ENCODE data around the gene GPR151. TPM values are rescaled to one million over a fixed set of nuclear protein-coding genes. Genes with fewer than 3 reads are reported as not detected.
A peak's percentile ranks its signal among the peaks of the same experiment; 100 is the strongest.

GPR151 gene
- total RNA-seq, 1 donor from 2014 or later = not detected

- no peak for TF ChIP-seq CTCF (IDR thresholded peaks at IDR 0.05; ENCODE audit: unreplicated experiment)
- Mint-ChIP-seq H3K4me1 (ENCODE audit: unreplicated experiment) (no peaks in the 10 kb centered on the region), H3K27ac (ENCODE audit: unreplicated experiment) (no peak overlapping the region), H3K9me3 (ENCODE audit: unreplicated experiment) (peaks cover 4% of the 10 kb centered on the region), H3K27me3 (ENCODE audit: unreplicated experiment) (peaks cover 1% of the 10 kb centered on the region), H3K36me3 (ENCODE audit: low read depth, unreplicated experiment) (no peaks in the 10 kb centered on the region), H3K4me3 (ENCODE audit: unreplicated experiment) (no peak overlapping the region)
- DNase-seq (ENCODE audit: low spot score) = no peak
Observed at GRCh38 chr5:146553446-146553845, 37.5 kb upstream of the GPR151 start.

GRCh38 chr5:146549615-146550014 is 33.6 kb upstream of the GPR151 start:
- no peak for DNase-seq (ENCODE audit: low spot score)
- Mint-ChIP-seq H3K27ac (ENCODE audit: unreplicated experiment) (no peak overlapping the region), H3K9me3 (ENCODE audit: unreplicated experiment) (no peaks in the 10 kb centered on the region), H3K36me3 (ENCODE audit: low read depth, unreplicated experiment) (no peaks in the 10 kb centered on the region), H3K4me3 (ENCODE audit: unreplicated experiment) (no peak overlapping the region), H3K27me3 (ENCODE audit: unreplicated experiment) (no peaks in the 10 kb centered on the region), H3K4me1 (ENCODE audit: unreplicated experiment) (no peaks in the 10 kb centered on the region)
- TF ChIP-seq CTCF (IDR thresholded peaks at IDR 0.05; ENCODE audit: unreplicated experiment) = no peak

DNA sequence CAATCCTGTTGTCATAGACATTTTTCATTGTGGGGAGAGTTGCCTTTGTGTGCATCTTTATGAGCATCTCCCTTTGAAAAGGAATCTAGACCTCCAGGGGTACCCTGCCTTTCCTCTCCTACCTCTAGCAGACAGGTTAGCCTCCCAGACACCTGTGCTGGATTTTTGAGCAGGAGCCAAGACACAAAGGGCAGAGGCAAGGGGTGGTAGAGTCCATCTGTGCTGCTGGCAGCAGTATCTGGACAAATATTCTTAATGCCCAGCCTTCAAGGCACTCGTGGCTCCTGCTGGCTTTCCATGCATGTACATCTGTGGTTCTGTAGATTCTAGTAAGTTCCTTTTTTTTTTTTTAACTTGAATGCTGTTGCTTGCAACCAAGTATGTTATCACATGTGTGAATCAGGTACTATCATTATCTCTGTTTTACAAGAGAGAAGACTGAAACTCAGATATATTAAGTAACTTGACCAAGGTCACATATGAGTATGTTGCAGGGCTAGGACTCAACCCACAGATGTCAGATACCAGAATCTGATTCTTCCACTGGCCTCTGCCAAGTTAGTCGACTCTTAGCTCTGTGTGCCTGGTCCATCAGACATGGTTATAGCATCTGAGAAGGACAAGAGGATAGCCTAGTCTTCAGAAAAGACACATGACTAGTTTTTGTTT is 32.9 kb upstream of the GPR151 start:
- no peaks in the 10 kb centered on the region for H3K4me1 Mint-ChIP-seq (ENCODE audit: unreplicated experiment)

GRCh38 chr5:146544232-146544631 is 28.2 kb upstream of the GPR151 start:
- DNase-seq (ENCODE audit: low spot score) = no peak
- no peak for TF ChIP-seq CTCF (IDR thresholded peaks at IDR 0.05; ENCODE audit: unreplicated experiment)
- H3K9me3 Mint-ChIP-seq (ENCODE audit: unreplicated experiment) = no peaks in the 10 kb centered on the region
- no peaks in the 10 kb centered on the region for H3K4me1 Mint-ChIP-seq (ENCODE audit: unreplicated experiment)
- no peaks in the 10 kb centered on the region for H3K36me3 Mint-ChIP-seq (ENCODE audit: low read depth, unreplicated experiment)
- no peak overlapping the region for H3K27ac Mint-ChIP-seq (ENCODE audit: unreplicated experiment)
- H3K4me3 Mint-ChIP-seq (ENCODE audit: unreplicated experiment) = no peak overlapping the region
- no peaks in the 10 kb centered on the region for H3K27me3 Mint-ChIP-seq (ENCODE audit: unreplicated experiment)

More for the DNA sequence above, 32.9 kb upstream of the GPR151 start:
- H3K4me3 Mint-ChIP-seq (ENCODE audit: unreplicated experiment) = no peak overlapping the region
- no peaks in the 10 kb centered on the region for H3K36me3 Mint-ChIP-seq (ENCODE audit: low read depth, unreplicated experiment)
- no peak for DNase-seq (ENCODE audit: low spot score)
- no peak for TF ChIP-seq CTCF (IDR thresholded peaks at IDR 0.05; ENCODE audit: unreplicated experiment)
- H3K27ac Mint-ChIP-seq (ENCODE audit: unreplicated experiment) = no peak overlapping the region
- no peaks in the 10 kb centered on the region for H3K27me3 Mint-ChIP-seq (ENCODE audit: unreplicated experiment)
- H3K9me3 Mint-ChIP-seq (ENCODE audit: unreplicated experiment) = no peaks in the 10 kb centered on the region

GRCh38 chr5:146541958-146542849 is 26.2 kb upstream of the GPR151 start:
- Mint-ChIP-seq H3K27ac (ENCODE audit: unreplicated experiment) (no peak overlapping the region), H3K27me3 (ENCODE audit: unreplicated experiment) (no peaks in the 10 kb centered on the region), H3K4me1 (ENCODE audit: unreplicated experiment) (no peaks in the 10 kb centered on the region), H3K4me3 (ENCODE audit: unreplicated experiment) (no peak overlapping the region), H3K9me3 (ENCODE audit: unreplicated experiment) (no peaks in the 10 kb centered on the region), H3K36me3 (ENCODE audit: low read depth, unreplicated experiment) (no peaks in the 10 kb centered on the region)
- peak; percentile 81 for TF ChIP-seq CTCF (IDR thresholded peaks at IDR 0.05; ENCODE audit: unreplicated experiment)
- peak; percentile 86 for DNase-seq (ENCODE audit: low spot score)
